ENCODE results near the gene TTC9. TPM values are rescaled to one million over a fixed set of nuclear protein-coding genes. Genes with fewer than 3 reads are reported as not detected.
A peak's percentile ranks its signal among the peaks of the same experiment; 100 is the strongest.

TTC9 gene
- total RNA-seq, 1 experiment from 2014 or later, result 0.30 TPM

- DNase-seq (ENCODE audit: unreplicated experiment), result peak; percentile 26
- BruUV-seq (replicated peaks), result no TSS peak
- Mint-ChIP-seq H3K27me3 (ENCODE audit: insufficient read depth, unreplicated experiment) (no peaks in the 10 kb centered on the region), H3K4me3 (ENCODE audit: unreplicated experiment) (no peak overlapping the region), H3K4me1 (ENCODE audit: insufficient read depth, unreplicated experiment) (peaks cover 18% of the 10 kb centered on the region), H3K36me3 (ENCODE audit: insufficient read depth, unreplicated experiment) (no peaks in the 10 kb centered on the region), H3K9me3 (ENCODE audit: unreplicated experiment) (no peaks in the 10 kb centered on the region), H3K27ac (ENCODE audit: low read depth, unreplicated experiment) (peak overlapping the region; percentile 65)
- no peak for TF ChIP-seq CTCF (IDR thresholded peaks at IDR 0.05; ENCODE audit: unreplicated experiment)
- ChIA-PET POLR2A (interaction anchor here (0.9 to 1.3 kb wide), 2 partner anchors 111 to 112 kb away, joined by 3 to 4 read pairs; partner anchors contain the start of gene MAP3K9), CTCF (interaction anchor here (0.6 to 2.0 kb wide), 3 partner anchors 16 to 1284 kb away, joined by 3 to 5 read pairs (median 4); no protein-coding TSS in a partner anchor)
- intact Hi-C loops (cut with micrococcal nuclease), result loop anchor here (5.0 kb wide), 1 partner anchor 55 kb away; the partner anchor contains the start of gene TTC9
These were observed 56.0 kb downstream of the TTC9 start for GRCh38 chr14:70697701-70698100.

- Mint-ChIP-seq H3K4me1 (ENCODE audit: insufficient read depth, unreplicated experiment) (peaks cover 18% of the 10 kb centered on the region), H3K9me3 (ENCODE audit: unreplicated experiment) (no peaks in the 10 kb centered on the region), H3K4me3 (ENCODE audit: unreplicated experiment) (no peak overlapping the region), H3K27ac (ENCODE audit: low read depth, unreplicated experiment) (peak overlapping the region; percentile 65), H3K27me3 (ENCODE audit: insufficient read depth, unreplicated experiment) (no peaks in the 10 kb centered on the region), H3K36me3 (ENCODE audit: insufficient read depth, unreplicated experiment) (no peaks in the 10 kb centered on the region)
- no peak for TF ChIP-seq CTCF (IDR thresholded peaks at IDR 0.05; ENCODE audit: unreplicated experiment)
- ChIA-PET CTCF (interaction anchor here (1.6 to 2.0 kb wide), 2 partner anchors 15 to 119 kb away, joined by 4 to 5 read pairs; no protein-coding TSS in a partner anchor), POLR2A (interaction anchor here (0.6 to 1.3 kb wide), 5 partner anchors 110 to 1301 kb away, joined by 3 to 4 read pairs (median 3); partner anchors contain the start of gene MAP3K9)
- BruUV-seq (replicated peaks), result no TSS peak
- DNase-seq (ENCODE audit: unreplicated experiment), result peak; percentile 53
- intact Hi-C loops (cut with micrococcal nuclease), result loop anchor here (5.0 kb wide), 1 partner anchor 56 kb away; the partner anchor contains the start of gene TTC9
These were observed 56.6 kb downstream of the TTC9 start for GRCh38 chr14:70698288-70698687.

- Mint-ChIP-seq H3K36me3 (ENCODE audit: insufficient read depth, unreplicated experiment) (no peaks in the 10 kb centered on the region), H3K27ac (ENCODE audit: low read depth, unreplicated experiment) (no peak overlapping the region), H3K4me3 (ENCODE audit: unreplicated experiment) (no peak overlapping the region), H3K27me3 (ENCODE audit: insufficient read depth, unreplicated experiment) (no peaks in the 10 kb centered on the region), H3K9me3 (ENCODE audit: unreplicated experiment) (no peaks in the 10 kb centered on the region), H3K4me1 (ENCODE audit: insufficient read depth, unreplicated experiment) (peaks cover 18% of the 10 kb centered on the region)
- CTCF ChIA-PET, result interaction anchor here (0.7 kb wide), 1 partner anchor 20 kb away, joined by 3 read pairs; no protein-coding TSS in a partner anchor
- no peak for DNase-seq (ENCODE audit: unreplicated experiment)
- intact Hi-C loops (cut with micrococcal nuclease), result loop anchor here (5.0 kb wide), 1 partner anchor 57 kb away; the partner anchor contains the start of gene TTC9
- no TSS peak for BruUV-seq (replicated peaks)
- TF ChIP-seq CTCF (IDR thresholded peaks at IDR 0.05; ENCODE audit: unreplicated experiment), result no peak
- POLR2A ChIA-PET, result no interaction called here
These were observed 57.9 kb downstream of the TTC9 start for GRCh38 chr14:70699646-70700045.

GRCh38 chr14:70700955-70701585, 59.4 kb downstream of the TTC9 start:
- CTCF ChIA-PET, result interaction anchor here (1.1 kb wide), 1 partner anchor 21 kb away, joined by 3 read pairs; no protein-coding TSS in a partner anchor
- POLR2A ChIA-PET, result no interaction called here
- H3K4me3 Mint-ChIP-seq (ENCODE audit: unreplicated experiment), result no peak overlapping the region
- no peak overlapping the region for H3K27ac Mint-ChIP-seq (ENCODE audit: low read depth, unreplicated experiment)
- DNase-seq (ENCODE audit: unreplicated experiment), result no peak
- TF ChIP-seq CTCF (IDR thresholded peaks at IDR 0.05; ENCODE audit: unreplicated experiment), result no peak
- H3K36me3 Mint-ChIP-seq (ENCODE audit: insufficient read depth, unreplicated experiment), result no peaks in the 10 kb centered on the region
- H3K9me3 Mint-ChIP-seq (ENCODE audit: unreplicated experiment), result no peaks in the 10 kb centered on the region
- intact Hi-C loops (cut with micrococcal nuclease), result no loop called here
- H3K4me1 Mint-ChIP-seq (ENCODE audit: insufficient read depth, unreplicated experiment), result peaks cover 18% of the 10 kb centered on the region
- no peaks in the 10 kb centered on the region for H3K27me3 Mint-ChIP-seq (ENCODE audit: insufficient read depth, unreplicated experiment)
- BruUV-seq (replicated peaks), result no TSS peak
